GM12878 (cell line): ENCODE data around the gene ANXA5. TPM values are rescaled to one million over a fixed set of nuclear protein-coding genes. Genes with fewer than 3 reads are reported as not detected.

ENCODE experiments used
- ATAC-seq: fragments of 200-7000 bp; cut with Tn5 transposase; 3 replicates; pipeline ENCODE4 v1.9.1; 2020; ENCODE audit warnings: mild to moderate bottlenecking, moderate library complexity
- BruUV-seq: library from RNA; stranded (reverse); fragments of 400-500 nt; replicated peaks from 2 replicates; lab custom pipeline; 2021; lab: Mats Ljungman, UMichigan
- CTCF ChIA-PET: fragments of 300-600 bp; sonication (Branson Sonifier 250); formaldehyde crosslinking; extraction: SDS; loops from one replicate; lab custom pipeline; 2021; ENCODE audit warnings: inconsistent platforms; lab: Yijun Ruan, JAX
- POLR2A ChIA-PET: fragments of 350-600 bp; formaldehyde crosslinking; extraction: SDS; loops from one replicate; lab custom pipeline; 2021; ENCODE audit warnings: inconsistent platforms; lab: Charles Lee
- RAD21 ChIA-PET: fragments of 300-600 bp; sonication (Branson Sonifier 250); formaldehyde crosslinking; loops from one replicate; lab custom pipeline; 2023; ENCODE audit warnings: antibody characterized with exemption; ENCODE audit not compliant: unreplicated experiment; lab: Charles Lee
- SMC1A ChIA-PET: fragments of 300-600 bp; sonication (Branson Sonifier 250); formaldehyde crosslinking; loops from one replicate; lab custom pipeline; 2023; ENCODE audit not compliant: unreplicated experiment, uncharacterized antibody; lab: Charles Lee
- DNase-seq: peaks from one replicate; pipeline ENCODE4 v3.0.0-alpha.2; 2011; ENCODE audit warnings: low read depth, low spot score
- FAIRE-seq: peaks from 3 replicates; lab custom pipeline; 2011; peaks lifted over from hg19 to GRCh38; lab: Jason Lieb, UNC
- H2AFZ ChIP-seq: 2 replicates; pipeline ENCODE4 v1.6.0; 2011; ENCODE audit warnings: low read depth, low read length, control low read depth; ENCODE audit not compliant: control insufficient read depth
- H3K27ac ChIP-seq: 2 replicates; pipeline ENCODE4 v1.5.1; 2011; ENCODE audit warnings: control low read depth; ENCODE audit not compliant: control insufficient read depth, insufficient read depth
- H3K27me3 ChIP-seq, 2 experiments: replicated peaks in 1 of 2; 2 replicates each; pipeline versions ENCODE4 v1.6.0 to v1.6.1; 2011; ENCODE audit warnings: low read length in 1 of 2; ENCODE audit not compliant: control insufficient read depth in 2 of 2, insufficient read depth in 2 of 2
- H3K36me3 ChIP-seq, 2 experiments: 2 replicates each; pipeline ENCODE4 v1.5.1; 2011; ENCODE audit warnings: low read length in 1 of 2; ENCODE audit not compliant: control insufficient read depth in 2 of 2, insufficient read depth in 2 of 2
- H3K4me1 ChIP-seq: 2 replicates; pipeline ENCODE4 v1.6.1; 2011; ENCODE audit warnings: mild to moderate bottlenecking, low read length, moderate library complexity, mixed read lengths; ENCODE audit not compliant: control insufficient read depth, insufficient read depth
- H3K4me2 ChIP-seq: 2 replicates; pipeline ENCODE4 v1.6.0; 2011; ENCODE audit warnings: control low read depth; ENCODE audit not compliant: control insufficient read depth, insufficient read depth
- H3K4me3 ChIP-seq: fragments of 200-600 bp; sonication (generic); 2 replicates; pipeline ENCODE4 v1.5.1; 2016
- H3K79me2 ChIP-seq: 2 replicates; pipeline ENCODE4 v1.6.0; 2011; ENCODE audit warnings: low read length; ENCODE audit not compliant: control insufficient read depth, insufficient read depth
- H3K9ac ChIP-seq: 2 replicates; pipeline ENCODE4 v1.8.0; 2011; ENCODE audit warnings: low read length, control low read depth, mixed read lengths; ENCODE audit not compliant: control insufficient read depth, insufficient read depth
- H3K9me3 ChIP-seq: replicated peaks from 3 replicates; pipeline ENCODE4 v1.5.1; 2011; ENCODE audit warnings: mild to moderate bottlenecking, low read length; ENCODE audit not compliant: control insufficient read depth, insufficient read depth
- H4K20me1 ChIP-seq: 2 replicates; pipeline ENCODE4 v1.6.0; 2011; ENCODE audit not compliant: control insufficient read depth, insufficient read depth
- BRCA1 ChIP-seq: IDR thresholded peaks from 2 replicates; pipeline ENCODE4 v1.6.1; 2011; ENCODE audit warnings: low read depth, low read length, improper control_type of control experiment
- CHD2 ChIP-seq: IDR thresholded peaks from 2 replicates; pipeline ENCODE4 v1.6.1; 2011; ENCODE audit warnings: low read depth, low read length, improper control_type of control experiment, borderline replicate concordance
- ESRRA ChIP-seq: IDR thresholded peaks from 2 replicates; pipeline ENCODE4 v1.6.1; 2012; ENCODE audit warnings: mild to moderate bottlenecking, low read length, improper control_type of control experiment
- GATAD2B ChIP-seq: fragments of 450-650 bp; conservative IDR thresholded peaks from 2 replicates; pipeline ENCODE4 v1.6.1; 2017; ENCODE audit warnings: low read depth, mild to moderate bottlenecking, moderate library complexity
- IRF4 ChIP-seq: IDR thresholded peaks from 2 replicates; pipeline ENCODE4 v1.6.1; 2011; ENCODE audit warnings: low read depth, low read length
- JUNB ChIP-seq: IDR thresholded peaks from 2 replicates; pipeline ENCODE4 v1.6.1; 2016; ENCODE audit warnings: antibody characterized with exemption, mild to moderate bottlenecking
- NFXL1 ChIP-seq: fragments of 450-650 bp; IDR thresholded peaks from 2 replicates; pipeline ENCODE4 v1.6.1; 2017; ENCODE audit warnings: antibody characterized with exemption, mild to moderate bottlenecking, borderline replicate concordance
- NR2F1 ChIP-seq: fragments of 450-650 bp; conservative IDR thresholded peaks from 2 replicates; pipeline ENCODE4 v1.6.1; 2017; ENCODE audit warnings: mild to moderate bottlenecking
- PML ChIP-seq: IDR thresholded peaks from 2 replicates; pipeline ENCODE4 v1.6.1; 2012; ENCODE audit warnings: low read length, inconsistent platforms
- POLR2AphosphoS2 ChIP-seq: IDR thresholded peaks from 2 replicates; pipeline ENCODE4 v1.6.1; 2011; ENCODE audit warnings: low read depth, mild to moderate bottlenecking, low read length, improper control_type of control experiment, moderate library complexity
- POU2F2 ChIP-seq: IDR thresholded peaks from 3 replicates; pipeline ENCODE4 v1.6.1; 2011; ENCODE audit warnings: low read depth, mild to moderate bottlenecking, low read length, borderline replicate concordance
- RAD21 ChIP-seq: IDR thresholded peaks from 2 replicates; pipeline ENCODE4 v1.6.1; 2011; ENCODE audit warnings: mild to moderate bottlenecking, low read depth, low read length, moderate library complexity; ENCODE audit not compliant: insufficient read depth
- ZNF384 ChIP-seq: IDR thresholded peaks from 2 replicates; pipeline ENCODE4 v1.6.1; 2012; ENCODE audit warnings: low read depth, mild to moderate bottlenecking, low read length, improper control_type of control experiment, borderline replicate concordance
- ZSCAN29 ChIP-seq: fragments of 450-650 bp; IDR thresholded peaks from 2 replicates; pipeline ENCODE4 v1.6.1; 2017; ENCODE audit warnings: mild to moderate bottlenecking, moderate library complexity
- WGBS: methylation state at CpG from one replicate; pipeline ENCODE4 v1.1.6; 2016; ENCODE audit warnings: low lambda C conversion rate; ENCODE audit not compliant: insufficient replicate concordance, insufficient coverage; ENCODE audit errors: missing lambda C conversion rate; 5-methylcytosine and 5-hydroxymethylcytosine counted together
- in situ Hi-C: fragments of 300-500 bp; cut with MboI; formaldehyde crosslinking; loops from 9 replicates; pipeline ENCODE4 v1.14.3; 2018; ENCODE audit warnings: mixed read lengths
- intact Hi-C: fragments of 100-400 bp; cut with micrococcal nuclease; formaldehyde crosslinking; loops from one replicate; pipeline ENCODE4 v1.14.2; 2022; ENCODE audit not compliant: unreplicated experiment
- polyA plus RNA-seq, 11 experiments: library from polyadenylated mRNA; depleted of rRNA in 4 of 11; unstranded in 6 of 11; stranded (reverse) in 5 of 11; fragments of >200 nt; fragmentation: Nextera tagmentation in 4 of 11; fragmentation: Illumina TruSeq in 1 of 11; extraction: Ambion mirVana in 4 of 11; extraction: Trizol in 1 of 11; gene quantifications; 1 replicate in 1 of 11; 2 replicates in 10 of 11; pipeline versions ENCODE4 v1.2.1 to v1.2.3, GENCODE V29; 2011 to 2016; ENCODE audit warnings: inconsistent platforms in 2 of 11, missing spikeins in 2 of 11, low read depth in 1 of 11
- total RNA-seq, 4 experiments: library from RNA; depleted of rRNA in 3 of 4; stranded (reverse); fragments of >200 nt in 3 of 4; fragmentation: Illumina TruSeq in 1 of 4; extraction: Trizol in 1 of 4; gene quantifications; 2 replicates each; pipeline versions ENCODE4 v1.2.1 to v1.2.3, GENCODE V29; 2013 to 2021
- TF ChIP-seq, protein P1 (sequence below): fragments of 450-650 bp; IDR thresholded peaks from 2 replicates; pipeline ENCODE4 v1.6.1; 2016; ENCODE audit warnings: mild to moderate bottlenecking, moderate library complexity, borderline replicate concordance
- TF ChIP-seq, protein P2 (sequence below): fragments of 450-650 bp; formaldehyde crosslinking; IDR thresholded peaks from 2 replicates; pipeline ENCODE4 v1.5.0; 2022; ENCODE audit warnings: mild to moderate bottlenecking, missing genetic modification characterization
- TF ChIP-seq, protein P3 (sequence below): IDR thresholded peaks from 2 replicates; pipeline ENCODE4 v1.6.1; 2012; ENCODE audit warnings: low read depth, low read length, improper control_type of control experiment

The ANXA5 gene
- total and polyA plus RNA-seq, 10 of the 15 experiments (the other 5 are each of a cell fraction or from before 2014, with no cell fraction given), result 101 to 249 (median 169) TPM

DNA sequence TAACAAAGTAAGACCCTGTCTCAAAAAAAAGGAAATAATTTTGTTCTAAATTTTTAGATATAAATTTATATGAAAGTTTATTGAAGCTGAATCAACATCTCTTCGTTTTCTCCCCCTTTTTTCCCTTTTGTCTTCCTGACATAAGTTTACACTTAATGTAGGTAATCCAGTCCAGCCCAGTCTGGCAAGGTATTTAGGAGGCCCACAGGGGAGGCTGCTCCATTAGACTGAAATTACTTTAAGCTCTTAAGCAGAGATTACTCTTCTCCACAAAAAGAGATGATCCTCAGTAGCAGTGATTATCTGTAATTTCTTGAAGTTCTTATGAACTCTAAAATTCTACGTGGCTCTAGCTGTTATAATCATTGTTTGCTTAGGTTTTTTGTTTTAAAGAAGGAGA, 46.0 kb downstream of the ANXA5 start:
- H4K20me1 ChIP-seq, result no peaks in the 10 kb centered on the region
- TF ChIP-seq POLR2AphosphoS2, result no peak
- no peak for TF ChIP-seq RAD21
- no peak for TF ChIP-seq ESRRA
- no peak for TF ChIP-seq BRCA1
- no peak for TF ChIP-seq CHD2
- no peak for TF ChIP-seq ZSCAN29
- no peak for TF ChIP-seq PML
- no peak for TF ChIP-seq JUNB
- no peak for TF ChIP-seq ZNF384
- TF ChIP-seq, protein P1, sequence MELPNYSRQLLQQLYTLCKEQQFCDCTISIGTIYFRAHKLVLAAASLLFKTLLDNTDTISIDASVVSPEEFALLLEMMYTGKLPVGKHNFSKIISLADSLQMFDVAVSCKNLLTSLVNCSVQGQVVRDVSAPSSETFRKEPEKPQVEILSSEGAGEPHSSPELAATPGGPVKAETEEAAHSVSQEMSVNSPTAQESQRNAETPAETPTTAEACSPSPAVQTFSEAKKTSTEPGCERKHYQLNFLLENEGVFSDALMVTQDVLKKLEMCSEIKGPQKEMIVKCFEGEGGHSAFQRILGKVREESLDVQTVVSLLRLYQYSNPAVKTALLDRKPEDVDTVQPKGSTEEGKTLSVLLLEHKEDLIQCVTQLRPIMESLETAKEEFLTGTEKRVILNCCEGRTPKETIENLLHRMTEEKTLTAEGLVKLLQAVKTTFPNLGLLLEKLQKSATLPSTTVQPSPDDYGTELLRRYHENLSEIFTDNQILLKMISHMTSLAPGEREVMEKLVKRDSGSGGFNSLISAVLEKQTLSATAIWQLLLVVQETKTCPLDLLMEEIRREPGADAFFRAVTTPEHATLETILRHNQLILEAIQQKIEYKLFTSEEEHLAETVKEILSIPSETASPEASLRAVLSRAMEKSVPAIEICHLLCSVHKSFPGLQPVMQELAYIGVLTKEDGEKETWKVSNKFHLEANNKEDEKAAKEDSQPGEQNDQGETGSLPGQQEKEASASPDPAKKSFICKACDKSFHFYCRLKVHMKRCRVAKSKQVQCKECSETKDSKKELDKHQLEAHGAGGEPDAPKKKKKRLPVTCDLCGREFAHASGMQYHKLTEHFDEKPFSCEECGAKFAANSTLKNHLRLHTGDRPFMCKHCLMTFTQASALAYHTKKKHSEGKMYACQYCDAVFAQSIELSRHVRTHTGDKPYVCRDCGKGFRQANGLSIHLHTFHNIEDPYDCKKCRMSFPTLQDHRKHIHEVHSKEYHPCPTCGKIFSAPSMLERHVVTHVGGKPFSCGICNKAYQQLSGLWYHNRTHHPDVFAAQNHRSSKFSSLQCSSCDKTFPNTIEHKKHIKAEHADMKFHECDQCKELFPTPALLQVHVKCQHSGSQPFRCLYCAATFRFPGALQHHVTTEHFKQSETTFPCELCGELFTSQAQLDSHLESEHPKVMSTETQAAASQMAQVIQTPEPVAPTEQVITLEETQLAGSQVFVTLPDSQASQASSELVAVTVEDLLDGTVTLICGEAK, result no peak
- TF ChIP-seq IRF4, result no peak
- no peak for TF ChIP-seq POU2F2
- TF ChIP-seq NR2F1, result no peak
- TF ChIP-seq, protein P2, sequence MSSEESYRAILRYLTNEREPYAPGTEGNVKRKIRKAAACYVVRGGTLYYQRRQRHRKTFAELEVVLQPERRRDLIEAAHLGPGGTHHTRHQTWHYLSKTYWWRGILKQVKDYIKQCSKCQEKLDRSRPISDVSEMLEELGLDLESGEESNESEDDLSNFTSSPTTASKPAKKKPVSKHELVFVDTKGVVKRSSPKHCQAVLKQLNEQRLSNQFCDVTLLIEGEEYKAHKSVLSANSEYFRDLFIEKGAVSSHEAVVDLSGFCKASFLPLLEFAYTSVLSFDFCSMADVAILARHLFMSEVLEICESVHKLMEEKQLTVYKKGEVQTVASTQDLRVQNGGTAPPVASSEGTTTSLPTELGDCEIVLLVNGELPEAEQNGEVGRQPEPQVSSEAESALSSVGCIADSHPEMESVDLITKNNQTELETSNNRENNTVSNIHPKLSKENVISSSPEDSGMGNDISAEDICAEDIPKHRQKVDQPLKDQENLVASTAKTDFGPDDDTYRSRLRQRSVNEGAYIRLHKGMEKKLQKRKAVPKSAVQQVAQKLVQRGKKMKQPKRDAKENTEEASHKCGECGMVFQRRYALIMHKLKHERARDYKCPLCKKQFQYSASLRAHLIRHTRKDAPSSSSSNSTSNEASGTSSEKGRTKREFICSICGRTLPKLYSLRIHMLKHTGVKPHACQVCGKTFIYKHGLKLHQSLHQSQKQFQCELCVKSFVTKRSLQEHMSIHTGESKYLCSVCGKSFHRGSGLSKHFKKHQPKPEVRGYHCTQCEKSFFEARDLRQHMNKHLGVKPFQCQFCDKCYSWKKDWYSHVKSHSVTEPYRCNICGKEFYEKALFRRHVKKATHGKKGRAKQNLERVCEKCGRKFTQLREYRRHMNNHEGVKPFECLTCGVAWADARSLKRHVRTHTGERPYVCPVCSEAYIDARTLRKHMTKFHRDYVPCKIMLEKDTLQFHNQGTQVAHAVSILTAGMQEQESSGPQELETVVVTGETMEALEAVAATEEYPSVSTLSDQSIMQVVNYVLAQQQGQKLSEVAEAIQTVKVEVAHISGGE, result no peak
- TF ChIP-seq, protein P3, sequence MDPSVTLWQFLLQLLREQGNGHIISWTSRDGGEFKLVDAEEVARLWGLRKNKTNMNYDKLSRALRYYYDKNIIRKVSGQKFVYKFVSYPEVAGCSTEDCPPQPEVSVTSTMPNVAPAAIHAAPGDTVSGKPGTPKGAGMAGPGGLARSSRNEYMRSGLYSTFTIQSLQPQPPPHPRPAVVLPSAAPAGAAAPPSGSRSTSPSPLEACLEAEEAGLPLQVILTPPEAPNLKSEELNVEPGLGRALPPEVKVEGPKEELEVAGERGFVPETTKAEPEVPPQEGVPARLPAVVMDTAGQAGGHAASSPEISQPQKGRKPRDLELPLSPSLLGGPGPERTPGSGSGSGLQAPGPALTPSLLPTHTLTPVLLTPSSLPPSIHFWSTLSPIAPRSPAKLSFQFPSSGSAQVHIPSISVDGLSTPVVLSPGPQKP, result no peak
- TF ChIP-seq NFXL1, result no peak
- no peak for TF ChIP-seq GATAD2B

More for the DNA sequence above, 46.0 kb downstream of the ANXA5 start:
- no peak overlapping the region for H3K4me2 ChIP-seq
- ChIA-PET SMC1A (no interaction called here), RAD21 (interaction anchor here (0.6 kb wide), 1 partner anchor 188 kb away, joined by 3 read pairs; no protein-coding TSS in a partner anchor), POLR2A (no interaction called here), CTCF (interaction anchor here (0.6 to 2.0 kb wide), 3 partner anchors 121 to 280 kb away, joined by 3 to 7 read pairs (median 4); no protein-coding TSS in a partner anchor)
- no peak for ATAC-seq
- H3K9me3 ChIP-seq, result no peaks in the 10 kb centered on the region
- H3K4me3 ChIP-seq, result no peak overlapping the region
- H3K4me1 ChIP-seq, result peaks cover 12% of the 10 kb centered on the region
- no peak overlapping the region for H2AFZ ChIP-seq
- in situ Hi-C loops (loop anchor here (10.0 kb wide), 2 partner anchors 166 to 276 kb away; no protein-coding TSS in a partner anchor), intact Hi-C loops (no loop called here)
- H3K27me3 ChIP-seq, result no peaks in the 10 kb centered on the region
- WGBS, result 0% methylated on average over 2 of the region's 2 CpGs
- FAIRE-seq, result no peak
- no peak overlapping the region for H3K27ac ChIP-seq
- H3K36me3 ChIP-seq, result no peaks in the 10 kb centered on the region
- H3K9ac ChIP-seq, result no peak overlapping the region
- no peaks in the 10 kb centered on the region for H3K79me2 ChIP-seq
- no TSS peak for BruUV-seq
- no peak for DNase-seq
